ENCODE measurements around the gene SOCS6. TPM values are rescaled to one million over a fixed set of nuclear protein-coding genes. Genes with fewer than 3 reads are reported as not detected.
A peak's percentile ranks its signal among the peaks of the same experiment; 100 is the strongest.

SOCS6 gene
- total RNA-seq (28.0 and 35.3 TPM in 2 replicates), polyA plus RNA-seq (14.4 and 16.6 TPM in 2 replicates)

DNA sequence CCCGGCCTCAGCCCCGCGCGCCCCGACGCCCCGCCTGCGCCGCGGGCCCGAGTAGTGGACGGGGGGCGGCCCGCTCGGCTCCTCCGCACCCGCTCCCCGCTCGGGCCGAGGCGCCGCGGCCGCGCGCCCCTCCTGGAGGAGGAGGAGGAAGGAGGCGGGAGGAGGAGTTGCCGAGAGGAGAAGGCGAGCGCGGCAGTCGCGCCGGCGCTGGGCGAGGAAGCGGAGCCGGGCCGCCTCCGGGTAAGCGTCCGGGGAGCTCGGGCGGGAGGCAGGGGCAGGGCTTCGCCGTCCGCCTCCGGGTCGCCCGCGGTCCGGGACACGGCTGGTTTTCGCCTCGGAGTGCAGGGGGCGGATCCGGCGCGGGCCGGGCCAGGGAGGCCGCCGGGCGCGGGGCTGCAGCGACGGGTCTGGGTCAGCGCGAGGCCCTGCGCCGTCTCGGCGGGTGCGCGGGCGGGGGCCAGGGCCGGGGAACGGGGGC lies at the start of gene SOCS6:
SOCS6 (plus strand) TSS at position 195 of the 478 bp plus-strand sequence. CDS start 35,624 bp downstream, outside the sequence.
- Histone ChIP-seq H2AFZ (peak within 1 kb of the TSS; percentile 93), H3K79me2 (peaks cover 43% of the 10 kb centered on the region), H3K4me1 (ENCODE audit: insufficient read depth) (peaks cover 21% of the 10 kb centered on the region), H3K36me3 (replicated peaks; ENCODE audit: insufficient read depth, low read depth) (no peaks in the 10 kb centered on the region), H4K20me1 (ENCODE audit: insufficient read depth, poor library complexity, severe bottlenecking) (peaks cover 35% of the 10 kb centered on the region), H3K27me3 (no peaks in the 10 kb centered on the region), H3K9me2 (replicated peaks; ENCODE audit: insufficient read depth) (no peaks in the 10 kb centered on the region), H3K9me3 (ENCODE audit: low read depth) (no peaks in the 10 kb centered on the region), H3K27ac (peak within 1 kb of the TSS; percentile 97), H3K4me2 (peak within 1 kb of the TSS; percentile 87), H3K4me3 (peak within 1 kb of the TSS; percentile 89)
- peak; percentile 82 for DNase-seq (ENCODE audit: low spot score)
- TF ChIP-seq EZH2 (IDR thresholded peaks at IDR 0.05; ENCODE audit: borderline replicate concordance) (no peak), EZH2phosphoT487 (IDR thresholded peaks at IDR 0.05; ENCODE audit: low read depth, severe bottlenecking, unreplicated experiment) (no peak), CTCF (IDR thresholded peaks at IDR 0.05; ENCODE audit: poor library complexity) (no peak)
- 2% methylated on average over 11 of the region's 77 CpGs for WGBS (ENCODE audit: low lambda C conversion rate, missing lambda C conversion rate)

DNA sequence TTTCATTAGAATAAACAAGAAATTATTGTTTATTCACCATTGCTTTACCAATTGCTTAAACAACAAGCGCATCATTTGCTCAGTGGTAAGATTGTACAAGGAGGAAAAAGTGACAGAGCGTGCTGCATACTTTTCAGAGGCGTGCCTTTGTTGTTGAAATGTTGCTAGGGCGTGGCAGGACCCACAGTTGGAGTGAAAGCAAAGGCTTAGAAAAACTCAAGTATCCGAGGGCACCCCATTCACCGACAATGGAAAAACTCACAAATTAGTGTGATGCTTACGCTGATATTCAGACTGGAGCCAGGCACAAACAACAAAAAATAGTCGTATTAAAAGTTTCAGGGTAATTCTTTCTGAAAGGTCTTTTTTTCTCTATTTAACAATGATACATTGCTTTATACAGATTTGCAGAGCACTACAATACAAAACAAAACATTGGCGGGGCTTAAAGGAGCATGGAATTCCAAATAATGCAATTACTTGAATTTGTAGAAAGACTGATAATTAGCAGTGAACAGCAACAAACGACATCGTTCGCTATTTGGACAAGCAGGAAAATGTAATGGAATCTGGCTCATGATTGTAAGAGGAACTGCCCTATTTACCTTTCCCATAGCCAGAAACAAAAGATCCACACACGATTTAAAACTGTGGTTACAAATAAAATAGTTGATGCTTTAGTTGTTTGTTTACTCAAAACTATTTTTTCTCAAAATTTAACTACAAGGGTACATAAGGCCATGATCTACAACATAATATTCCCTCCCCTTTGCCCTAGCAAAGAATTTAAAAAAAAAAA lies 45.5 kb upstream of the SOCS6 start:
- Histone ChIP-seq H2AFZ (no peak overlapping the region), H3K9me3 (ENCODE audit: low read depth) (no peaks in the 10 kb centered on the region), H4K20me1 (ENCODE audit: insufficient read depth, poor library complexity, severe bottlenecking) (no peaks in the 10 kb centered on the region), H3K79me2 (no peaks in the 10 kb centered on the region), H3K4me2 (peak overlapping the region; percentile 4), H3K27me3 (no peaks in the 10 kb centered on the region), H3K36me3 (replicated peaks; ENCODE audit: insufficient read depth, low read depth) (no peaks in the 10 kb centered on the region), H3K4me3 (no peak overlapping the region), H3K27ac (peak overlapping the region; percentile 48), H3K9me2 (replicated peaks; ENCODE audit: insufficient read depth) (no peaks in the 10 kb centered on the region), H3K4me1 (ENCODE audit: insufficient read depth) (no peaks in the 10 kb centered on the region)
- WGBS (ENCODE audit: low lambda C conversion rate, missing lambda C conversion rate): 69% methylated on average over 13 of the region's 13 CpGs
- DNase-seq (ENCODE audit: low spot score): peak; percentile 48
- TF ChIP-seq CTCF (IDR thresholded peaks at IDR 0.05; ENCODE audit: poor library complexity): no peak
- TF ChIP-seq EZH2 (IDR thresholded peaks at IDR 0.05; ENCODE audit: borderline replicate concordance): no peak
- no peak for TF ChIP-seq EZH2phosphoT487 (IDR thresholded peaks at IDR 0.05; ENCODE audit: low read depth, severe bottlenecking, unreplicated experiment)

GRCh38 chr18:70246061-70246466 lies 42.8 kb upstream of the SOCS6 start:
- WGBS (ENCODE audit: low lambda C conversion rate, missing lambda C conversion rate): 43% methylated on average over 4 of the region's 4 CpGs

More at GRCh38 chr18:70246061-70246466, 42.8 kb upstream of the SOCS6 start:
- Histone ChIP-seq H4K20me1 (ENCODE audit: insufficient read depth, poor library complexity, severe bottlenecking) (no peaks in the 10 kb centered on the region), H3K4me2 (no peak overlapping the region), H3K4me1 (ENCODE audit: insufficient read depth) (no peaks in the 10 kb centered on the region), H2AFZ (no peak overlapping the region), H3K4me3 (no peak overlapping the region), H3K27ac (no peak overlapping the region), H3K9me3 (ENCODE audit: low read depth) (no peaks in the 10 kb centered on the region), H3K79me2 (no peaks in the 10 kb centered on the region), H3K36me3 (replicated peaks; ENCODE audit: insufficient read depth, low read depth) (no peaks in the 10 kb centered on the region), H3K9me2 (replicated peaks; ENCODE audit: insufficient read depth) (no peaks in the 10 kb centered on the region), H3K27me3 (no peaks in the 10 kb centered on the region)
- TF ChIP-seq EZH2phosphoT487 (IDR thresholded peaks at IDR 0.05; ENCODE audit: low read depth, severe bottlenecking, unreplicated experiment): no peak
- no peak for TF ChIP-seq EZH2 (IDR thresholded peaks at IDR 0.05; ENCODE audit: borderline replicate concordance)
- no peak for TF ChIP-seq CTCF (IDR thresholded peaks at IDR 0.05; ENCODE audit: poor library complexity)
- no peak for DNase-seq (ENCODE audit: low spot score)
